GM12878 (cell line): Measurements from ENCODE around the gene LYPD8. TPM values are rescaled to one million over a fixed set of nuclear protein-coding genes. Genes with fewer than 3 reads are reported as not detected.

Source experiments
- ATAC-seq: fragments of 200-7000 bp; cut with Tn5 transposase; 3 replicates; pipeline ENCODE4 v1.9.1; 2020; ENCODE audit warnings: mild to moderate bottlenecking, moderate library complexity
- BruUV-seq: library from RNA; stranded (reverse); fragments of 400-500 nt; replicated peaks from 2 replicates; lab custom pipeline; 2021; lab: Mats Ljungman, UMichigan
- CTCF ChIA-PET: fragments of 300-600 bp; sonication (Branson Sonifier 250); formaldehyde crosslinking; extraction: SDS; loops from one replicate; lab custom pipeline; 2021; ENCODE audit warnings: inconsistent platforms; lab: Yijun Ruan, JAX
- POLR2A ChIA-PET: fragments of 350-600 bp; formaldehyde crosslinking; extraction: SDS; loops from one replicate; lab custom pipeline; 2021; ENCODE audit warnings: inconsistent platforms; lab: Charles Lee
- RAD21 ChIA-PET: fragments of 300-600 bp; sonication (Branson Sonifier 250); formaldehyde crosslinking; loops from one replicate; lab custom pipeline; 2023; ENCODE audit warnings: antibody characterized with exemption; ENCODE audit not compliant: unreplicated experiment; lab: Charles Lee
- SMC1A ChIA-PET: fragments of 300-600 bp; sonication (Branson Sonifier 250); formaldehyde crosslinking; loops from one replicate; lab custom pipeline; 2023; ENCODE audit not compliant: unreplicated experiment, uncharacterized antibody; lab: Charles Lee
- DNase-seq: peaks from one replicate; pipeline ENCODE4 v3.0.0-alpha.2; 2011; ENCODE audit warnings: low read depth, low spot score
- FAIRE-seq: peaks from 3 replicates; lab custom pipeline; 2011; peaks lifted over from hg19 to GRCh38; lab: Jason Lieb, UNC
- H2AFZ ChIP-seq: 2 replicates; pipeline ENCODE4 v1.6.0; 2011; ENCODE audit warnings: low read depth, low read length, control low read depth; ENCODE audit not compliant: control insufficient read depth
- H3K27ac ChIP-seq: 2 replicates; pipeline ENCODE4 v1.5.1; 2011; ENCODE audit warnings: control low read depth; ENCODE audit not compliant: control insufficient read depth, insufficient read depth
- H3K27me3 ChIP-seq, 2 experiments: replicated peaks in 1 of 2; 2 replicates each; pipeline versions ENCODE4 v1.6.0 to v1.6.1; 2011; ENCODE audit warnings: low read length in 1 of 2; ENCODE audit not compliant: control insufficient read depth in 2 of 2, insufficient read depth in 2 of 2
- H3K36me3 ChIP-seq, 2 experiments: 2 replicates each; pipeline ENCODE4 v1.5.1; 2011; ENCODE audit warnings: low read length in 1 of 2; ENCODE audit not compliant: control insufficient read depth in 2 of 2, insufficient read depth in 2 of 2
- H3K4me1 ChIP-seq: 2 replicates; pipeline ENCODE4 v1.6.1; 2011; ENCODE audit warnings: mild to moderate bottlenecking, low read length, moderate library complexity, mixed read lengths; ENCODE audit not compliant: control insufficient read depth, insufficient read depth
- H3K4me2 ChIP-seq: 2 replicates; pipeline ENCODE4 v1.6.0; 2011; ENCODE audit warnings: control low read depth; ENCODE audit not compliant: control insufficient read depth, insufficient read depth
- H3K4me3 ChIP-seq: fragments of 200-600 bp; sonication (generic); 2 replicates; pipeline ENCODE4 v1.5.1; 2016
- H3K79me2 ChIP-seq: 2 replicates; pipeline ENCODE4 v1.6.0; 2011; ENCODE audit warnings: low read length; ENCODE audit not compliant: control insufficient read depth, insufficient read depth
- H3K9ac ChIP-seq: 2 replicates; pipeline ENCODE4 v1.8.0; 2011; ENCODE audit warnings: low read length, control low read depth, mixed read lengths; ENCODE audit not compliant: control insufficient read depth, insufficient read depth
- H3K9me3 ChIP-seq: replicated peaks from 3 replicates; pipeline ENCODE4 v1.5.1; 2011; ENCODE audit warnings: mild to moderate bottlenecking, low read length; ENCODE audit not compliant: control insufficient read depth, insufficient read depth
- H4K20me1 ChIP-seq: 2 replicates; pipeline ENCODE4 v1.6.0; 2011; ENCODE audit not compliant: control insufficient read depth, insufficient read depth
- BMI1 ChIP-seq: fragments of 450-650 bp; IDR thresholded peaks from 2 replicates; pipeline ENCODE4 v1.6.1; 2016; ENCODE audit warnings: mild to moderate bottlenecking, moderate library complexity, borderline replicate concordance
- CBX3 ChIP-seq: fragments of 200-600 bp; sonication (generic); IDR thresholded peaks from 2 replicates; pipeline ENCODE4 v1.6.1; 2016; ENCODE audit warnings: low read depth, borderline replicate concordance
- CBX5 ChIP-seq: sonication (generic); IDR thresholded peaks from 2 replicates; pipeline ENCODE4 v1.6.1; 2016; ENCODE audit warnings: low read depth, moderate library complexity, mild to moderate bottlenecking, inconsistent platforms
- CHD1 ChIP-seq: IDR thresholded peaks from 2 replicates; pipeline ENCODE4 v1.6.1; 2012; ENCODE audit warnings: low read depth, low read length, improper control_type of control experiment
- CREB1 ChIP-seq: IDR thresholded peaks from 2 replicates; pipeline ENCODE4 v1.6.1; 2012; ENCODE audit warnings: low read depth, mild to moderate bottlenecking, inconsistent platforms
- HCFC1 ChIP-seq: fragments of 150-350 bp; IDR thresholded peaks from 2 replicates; pipeline ENCODE4 v1.6.1; 2014; ENCODE audit warnings: low read length
- NR2F1 ChIP-seq: fragments of 450-650 bp; conservative IDR thresholded peaks from 2 replicates; pipeline ENCODE4 v1.6.1; 2017; ENCODE audit warnings: mild to moderate bottlenecking
- SUZ12 ChIP-seq: fragments of 200-600 bp; sonication (generic); IDR thresholded peaks from one replicate; pipeline ENCODE4 v1.6.1; 2018; ENCODE audit warnings: antibody characterized with exemption, mild to moderate bottlenecking; ENCODE audit not compliant: unreplicated experiment
- in situ Hi-C: fragments of 300-500 bp; cut with MboI; formaldehyde crosslinking; loops from 9 replicates; pipeline ENCODE4 v1.14.3; 2018; ENCODE audit warnings: mixed read lengths
- intact Hi-C: fragments of 100-400 bp; cut with micrococcal nuclease; formaldehyde crosslinking; loops from one replicate; pipeline ENCODE4 v1.14.2; 2022; ENCODE audit not compliant: unreplicated experiment
- polyA plus RNA-seq, 11 experiments: library from polyadenylated mRNA; depleted of rRNA in 4 of 11; unstranded in 6 of 11; stranded (reverse) in 5 of 11; fragments of >200 nt; fragmentation: Nextera tagmentation in 4 of 11; fragmentation: Illumina TruSeq in 1 of 11; extraction: Ambion mirVana in 4 of 11; extraction: Trizol in 1 of 11; gene quantifications; 1 replicate in 1 of 11; 2 replicates in 10 of 11; pipeline versions ENCODE4 v1.2.1 to v1.2.3, GENCODE V29; 2011 to 2016; ENCODE audit warnings: inconsistent platforms in 2 of 11, missing spikeins in 2 of 11, low read depth in 1 of 11
- total RNA-seq, 4 experiments: library from RNA; depleted of rRNA in 3 of 4; stranded (reverse); fragments of >200 nt in 3 of 4; fragmentation: Illumina TruSeq in 1 of 4; extraction: Trizol in 1 of 4; gene quantifications; 2 replicates each; pipeline versions ENCODE4 v1.2.1 to v1.2.3, GENCODE V29; 2013 to 2021
- TF ChIP-seq, protein P1 (sequence below): fragments of 450-650 bp; IDR thresholded peaks from 2 replicates; pipeline ENCODE4 v1.6.1; 2017; ENCODE audit warnings: mild to moderate bottlenecking, low read depth, inconsistent platforms; ENCODE audit not compliant: poor library complexity, severe bottlenecking

LYPD8 gene
- total and polyA plus RNA-seq, 10 of the 15 experiments (the other 5 are each of a cell fraction or from before 2014, with no cell fraction given) = 0.13 to 0.40 (median 0.18) TPM; not detected in 7

DNA sequence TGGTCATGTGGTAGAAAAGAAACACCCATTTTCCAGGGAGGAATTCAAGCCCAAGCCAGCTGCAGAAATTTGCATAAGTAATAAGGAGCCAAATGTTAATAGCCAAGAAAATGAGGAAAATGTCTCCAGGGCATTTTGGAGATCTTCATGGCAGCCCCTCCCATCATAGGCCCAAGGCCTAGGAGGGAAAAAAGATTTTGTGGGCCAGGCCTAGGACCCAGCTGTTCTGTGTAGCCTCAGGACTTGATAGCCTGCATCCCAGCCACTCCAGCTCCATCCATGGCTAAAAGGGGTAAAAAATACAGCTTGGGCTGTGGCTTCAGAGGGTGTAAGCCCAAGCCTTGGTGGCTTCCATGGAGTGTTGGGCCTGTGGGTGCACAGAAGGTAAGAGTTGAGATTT lies 21.4 kb upstream of the LYPD8 start:
- no peak for ATAC-seq
- RAD21 ChIA-PET = no interaction called here
- H3K27me3 ChIP-seq = no peaks in the 10 kb centered on the region
- no peaks in the 10 kb centered on the region for H4K20me1 ChIP-seq
- no peak for FAIRE-seq
- CTCF ChIA-PET = interaction anchor here (1.2 to 1.4 kb wide), 2 partner anchors 28 to 387 kb away, joined by 3 to 5 read pairs; no protein-coding TSS in a partner anchor
- H3K4me1 ChIP-seq = no peaks in the 10 kb centered on the region
- H3K36me3 ChIP-seq = no peaks in the 10 kb centered on the region
- no peak overlapping the region for H3K4me3 ChIP-seq
- DNase-seq = no peak
- no peak overlapping the region for H2AFZ ChIP-seq
- POLR2A ChIA-PET = no interaction called here
- intact Hi-C loops (no loop called here), in situ Hi-C loops (no loop called here)
- SMC1A ChIA-PET = no interaction called here
- H3K9ac ChIP-seq = no peak overlapping the region
- TF ChIP-seq CBX5 = no peak
- no peak for TF ChIP-seq HCFC1
- no peak for TF ChIP-seq SUZ12
- TF ChIP-seq CHD1 = no peak
- no peak for TF ChIP-seq CREB1
- TF ChIP-seq BMI1 = no peak
- no peak for TF ChIP-seq CBX3
- TF ChIP-seq, protein P1, sequence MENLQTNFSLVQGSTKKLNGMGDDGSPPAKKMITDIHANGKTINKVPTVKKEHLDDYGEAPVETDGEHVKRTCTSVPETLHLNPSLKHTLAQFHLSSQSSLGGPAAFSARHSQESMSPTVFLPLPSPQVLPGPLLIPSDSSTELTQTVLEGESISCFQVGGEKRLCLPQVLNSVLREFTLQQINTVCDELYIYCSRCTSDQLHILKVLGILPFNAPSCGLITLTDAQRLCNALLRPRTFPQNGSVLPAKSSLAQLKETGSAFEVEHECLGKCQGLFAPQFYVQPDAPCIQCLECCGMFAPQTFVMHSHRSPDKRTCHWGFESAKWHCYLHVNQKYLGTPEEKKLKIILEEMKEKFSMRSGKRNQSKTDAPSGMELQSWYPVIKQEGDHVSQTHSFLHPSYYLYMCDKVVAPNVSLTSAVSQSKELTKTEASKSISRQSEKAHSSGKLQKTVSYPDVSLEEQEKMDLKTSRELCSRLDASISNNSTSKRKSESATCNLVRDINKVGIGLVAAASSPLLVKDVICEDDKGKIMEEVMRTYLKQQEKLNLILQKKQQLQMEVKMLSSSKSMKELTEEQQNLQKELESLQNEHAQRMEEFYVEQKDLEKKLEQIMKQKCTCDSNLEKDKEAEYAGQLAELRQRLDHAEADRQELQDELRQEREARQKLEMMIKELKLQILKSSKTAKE = no peak
- no peak for TF ChIP-seq NR2F1
- peaks cover 11% of the 10 kb centered on the region; the same call in 2 of the 3 replicates for H3K9me3 ChIP-seq
- no peaks in the 10 kb centered on the region for H3K79me2 ChIP-seq
- BruUV-seq = no TSS peak
- no peak overlapping the region for H3K4me2 ChIP-seq
- no peak overlapping the region for H3K27ac ChIP-seq
